GM10266 (cell line): ENCODE data around the gene CHD5.

ENCODE experiments used
- DNase-seq: peaks from one replicate; pipeline ENCODE4 v3.0.0; 2012; ENCODE audit errors: extremely low spot score
- CTCF ChIP-seq: IDR thresholded peaks from 2 replicates; pipeline ENCODE4 v1.5.1; 2012; ENCODE audit warnings: mild to moderate bottlenecking, low read depth; ENCODE audit not compliant: control insufficient read depth, insufficient read depth; ENCODE audit errors: missing control alignments

CHD5 gene

DNA sequence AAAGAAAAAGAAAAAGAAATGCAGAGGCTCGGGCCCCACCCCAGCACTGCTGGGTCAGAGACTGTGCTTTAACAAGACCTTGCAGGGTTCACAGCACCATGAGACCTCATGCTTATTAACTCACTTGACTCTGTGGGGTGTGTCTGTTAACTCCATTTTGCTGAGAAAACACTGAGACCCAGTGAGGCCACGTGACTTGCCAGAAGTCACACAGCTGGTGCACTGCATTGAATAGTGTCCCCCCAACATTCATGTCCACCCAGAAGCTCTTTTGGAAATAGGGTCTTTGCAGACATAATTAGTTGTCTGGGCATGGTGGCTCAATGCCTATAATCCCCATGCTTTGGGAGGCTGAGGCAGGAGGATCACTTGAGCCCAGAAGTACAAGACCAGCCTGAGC is 39.7 kb downstream of the CHD5 start:
- no peak for TF ChIP-seq CTCF
- no peak for DNase-seq

DNA sequence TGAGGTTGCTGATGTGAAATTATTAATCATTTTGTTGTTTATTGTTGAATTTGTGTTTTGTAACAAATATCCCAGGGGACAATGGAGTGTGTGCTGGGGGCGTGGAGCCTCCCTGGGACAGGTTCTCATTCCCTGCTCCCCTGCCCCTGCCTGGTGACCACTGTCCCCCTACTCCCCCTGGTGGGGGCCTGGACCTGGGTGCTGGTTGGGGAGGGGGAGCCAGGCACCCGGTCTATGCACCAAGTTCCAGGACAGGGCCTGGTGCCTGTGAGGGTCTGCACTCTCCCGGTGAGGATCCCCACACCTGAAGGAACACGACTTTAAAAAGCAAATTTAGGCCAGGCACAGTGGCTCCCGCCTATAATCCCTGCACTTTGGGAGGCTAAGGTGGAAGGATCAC is 42.4 kb downstream of the CHD5 start:
- TF ChIP-seq CTCF = no peak
- no peak for DNase-seq

DNA sequence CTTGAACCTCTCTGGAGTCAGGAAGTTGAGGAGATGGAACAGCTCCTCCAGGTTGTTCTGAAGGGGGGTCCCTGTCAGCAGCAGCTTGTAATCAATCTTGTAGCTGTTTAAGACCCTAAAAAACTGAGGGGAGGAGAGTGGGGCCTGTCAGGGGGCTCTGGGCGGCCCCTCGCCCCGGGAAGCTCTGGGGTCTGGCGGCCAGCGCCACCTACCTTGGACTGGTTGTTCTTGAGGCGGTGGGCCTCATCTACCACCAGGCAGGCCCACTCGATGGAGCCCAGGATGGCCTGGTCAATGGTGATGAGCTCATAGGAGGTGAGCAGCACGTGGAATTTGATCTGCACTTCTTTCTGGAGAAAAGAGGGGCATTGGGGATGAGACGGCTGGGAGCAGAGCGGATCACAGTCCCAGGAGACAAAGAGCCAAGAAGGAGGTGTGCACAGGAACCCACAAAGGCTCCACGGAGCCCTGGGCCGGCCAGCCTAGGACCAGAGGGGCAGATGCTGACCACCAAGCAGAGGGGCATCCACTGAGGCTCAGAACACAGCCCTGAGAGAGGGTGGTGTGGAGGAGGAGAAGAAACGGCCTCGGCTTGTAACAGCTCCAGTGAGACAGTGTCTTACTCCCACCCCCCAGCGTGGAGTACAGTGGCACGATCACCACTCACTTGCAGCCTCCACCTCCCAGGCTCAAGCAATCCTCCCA is 43.5 kb downstream of the CHD5 start:
- DNase-seq = no peak
- no peak for TF ChIP-seq CTCF

GRCh38 chr1:6134741-6135510 is 45.2 kb downstream of the CHD5 start:
- TF ChIP-seq CTCF = no peak

GRCh38 chr1:6134206-6134605 is 45.9 kb downstream of the CHD5 start:
- TF ChIP-seq CTCF = no peak
- no peak for DNase-seq

More at GRCh38 chr1:6134741-6135510, 45.2 kb downstream of the CHD5 start:
- no peak for DNase-seq

GRCh38 chr1:6133146-6133895 is 46.8 kb downstream of the CHD5 start:
- no peak for DNase-seq
- TF ChIP-seq CTCF = no peak

GRCh38 chr1:6131561-6131960 is 48.6 kb downstream of the CHD5 start:
- no peak for DNase-seq
- TF ChIP-seq CTCF = no peak
